ENCODE measurements around the gene TAF8. TPM values are rescaled to one million over a fixed set of nuclear protein-coding genes. Genes with fewer than 3 reads are reported as not detected.

The TAF8 gene
- total RNA-seq, 1 donor from 2014 or later: 12.6 TPM

DNA sequence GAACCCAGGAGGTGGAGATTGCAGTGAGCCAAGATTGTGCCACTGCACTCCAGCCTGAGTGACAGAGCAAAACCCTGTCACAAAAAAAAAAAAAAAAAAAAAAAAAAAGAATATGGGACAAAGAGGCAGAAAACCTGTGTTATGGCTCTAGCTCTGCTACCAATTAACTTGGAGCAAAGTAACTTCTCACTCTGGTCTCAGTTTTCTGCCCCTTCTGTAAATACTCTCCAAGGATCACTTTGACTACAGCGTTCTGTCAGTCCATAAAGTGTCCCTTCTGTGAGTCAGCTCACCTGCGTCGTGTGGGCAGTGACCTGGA is 67.5 kb downstream of the TAF8 start:
- TF ChIP-seq, protein P1, sequence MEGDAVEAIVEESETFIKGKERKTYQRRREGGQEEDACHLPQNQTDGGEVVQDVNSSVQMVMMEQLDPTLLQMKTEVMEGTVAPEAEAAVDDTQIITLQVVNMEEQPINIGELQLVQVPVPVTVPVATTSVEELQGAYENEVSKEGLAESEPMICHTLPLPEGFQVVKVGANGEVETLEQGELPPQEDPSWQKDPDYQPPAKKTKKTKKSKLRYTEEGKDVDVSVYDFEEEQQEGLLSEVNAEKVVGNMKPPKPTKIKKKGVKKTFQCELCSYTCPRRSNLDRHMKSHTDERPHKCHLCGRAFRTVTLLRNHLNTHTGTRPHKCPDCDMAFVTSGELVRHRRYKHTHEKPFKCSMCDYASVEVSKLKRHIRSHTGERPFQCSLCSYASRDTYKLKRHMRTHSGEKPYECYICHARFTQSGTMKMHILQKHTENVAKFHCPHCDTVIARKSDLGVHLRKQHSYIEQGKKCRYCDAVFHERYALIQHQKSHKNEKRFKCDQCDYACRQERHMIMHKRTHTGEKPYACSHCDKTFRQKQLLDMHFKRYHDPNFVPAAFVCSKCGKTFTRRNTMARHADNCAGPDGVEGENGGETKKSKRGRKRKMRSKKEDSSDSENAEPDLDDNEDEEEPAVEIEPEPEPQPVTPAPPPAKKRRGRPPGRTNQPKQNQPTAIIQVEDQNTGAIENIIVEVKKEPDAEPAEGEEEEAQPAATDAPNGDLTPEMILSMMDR (IDR thresholded peaks at IDR 0.05; ENCODE audit: insufficient read depth, low read length, poor library complexity, severe bottlenecking): no peak
- H3K27me3 ChIP-seq (ENCODE audit: control insufficient read depth, insufficient read depth, low read length): no peaks in the 10 kb centered on the region
- no peak for DNase-seq (ENCODE audit: low read depth)
- H3K4me3 ChIP-seq (ENCODE audit: low read depth, low read length): no peak overlapping the region
- H3K36me3 ChIP-seq (ENCODE audit: control insufficient read depth, insufficient read depth, low read length): no peaks in the 10 kb centered on the region

DNA sequence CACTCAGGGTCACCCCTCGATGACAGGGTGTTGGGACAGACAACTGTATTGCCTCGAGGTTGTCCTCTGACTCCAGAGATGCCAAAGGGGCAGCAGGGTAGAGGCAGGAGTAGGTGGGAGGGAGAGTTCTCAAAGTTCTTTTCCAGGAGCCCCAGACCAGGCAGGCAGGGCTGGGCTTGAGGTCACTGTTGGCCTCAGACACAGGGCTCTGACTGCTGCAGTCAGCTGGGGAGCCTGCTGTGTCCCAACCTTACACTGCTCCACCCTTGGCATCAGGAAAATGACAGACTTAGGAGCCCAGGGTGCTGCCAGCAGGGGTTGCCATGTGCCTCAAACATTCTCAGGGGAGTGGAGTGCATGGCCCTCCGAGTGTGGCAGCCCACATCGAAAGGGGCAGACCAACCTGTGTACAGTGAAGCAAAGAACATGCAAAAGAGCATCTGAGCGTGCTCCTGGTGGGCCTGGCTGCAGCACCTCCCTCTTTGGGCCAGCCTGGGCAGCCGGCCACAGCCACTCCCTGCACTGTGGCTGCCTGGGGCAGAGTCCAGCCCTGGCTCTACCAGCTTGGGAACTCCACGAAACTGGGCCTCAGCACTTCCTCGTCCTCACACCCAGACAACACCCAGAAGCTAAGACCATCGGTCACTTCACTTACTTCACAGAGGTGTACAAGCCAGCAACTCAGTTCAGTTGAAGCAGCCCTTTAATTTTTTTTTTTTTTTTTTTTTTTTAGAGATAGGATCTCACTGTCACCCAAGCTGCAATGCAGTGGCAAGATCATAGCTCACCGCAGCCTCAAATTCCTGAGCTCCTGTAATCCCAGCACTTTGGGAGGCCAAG is 68.1 kb downstream of the TAF8 start:
- no peaks in the 10 kb centered on the region for H3K36me3 ChIP-seq (ENCODE audit: control insufficient read depth, insufficient read depth, low read length)
- TF ChIP-seq, protein P1 (IDR thresholded peaks at IDR 0.05; ENCODE audit: insufficient read depth, low read length, poor library complexity, severe bottlenecking): no peak
- no peak overlapping the region for H3K4me3 ChIP-seq (ENCODE audit: low read depth, low read length)
- DNase-seq (ENCODE audit: low read depth): no peak
- no peaks in the 10 kb centered on the region for H3K27me3 ChIP-seq (ENCODE audit: control insufficient read depth, insufficient read depth, low read length)

DNA sequence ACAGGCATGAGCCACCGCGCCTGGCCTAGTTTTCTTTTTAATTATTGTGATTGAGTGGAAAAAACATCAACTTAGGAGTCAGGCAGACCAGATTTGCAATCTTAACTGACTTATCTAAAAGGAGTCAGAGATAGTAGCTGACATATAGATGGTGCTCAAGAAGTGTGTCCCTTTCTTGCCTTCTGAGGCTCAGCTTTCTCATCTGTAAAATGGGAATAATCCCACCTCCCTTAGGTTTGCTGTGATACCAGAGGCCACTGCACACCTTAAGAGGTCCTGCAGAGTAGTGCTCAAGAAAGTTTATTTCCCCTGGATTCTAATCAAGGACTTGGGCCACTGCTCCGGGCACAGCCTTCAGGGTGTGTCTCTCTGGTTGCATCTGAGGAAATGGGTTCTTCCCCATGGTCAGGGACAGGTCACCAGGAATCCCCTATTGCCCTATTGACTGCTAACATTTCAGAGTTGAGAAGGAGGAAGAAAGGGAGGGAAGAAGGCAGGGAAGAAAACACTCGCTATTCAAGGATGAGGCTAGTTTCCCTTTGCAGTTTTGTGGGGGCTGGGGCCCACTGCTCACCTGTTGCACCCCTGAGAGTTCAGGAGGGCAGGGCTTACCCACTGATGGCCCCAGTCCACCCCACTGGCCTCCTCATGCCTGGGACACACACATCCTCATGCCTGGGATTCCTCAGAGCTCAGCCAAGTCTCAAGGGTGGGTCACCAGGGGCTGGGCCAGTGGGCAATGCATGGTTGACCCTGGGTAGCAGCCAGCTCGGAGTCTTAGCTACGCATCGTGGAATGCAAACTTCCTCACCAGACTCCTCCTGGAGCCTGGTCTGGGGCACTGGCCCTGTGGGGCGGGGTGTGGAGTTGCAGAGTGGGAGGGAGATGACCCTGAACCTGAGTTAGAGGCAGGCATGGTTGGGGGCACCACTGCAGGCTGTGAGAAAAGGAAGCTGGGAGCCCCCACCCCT is 70.9 kb downstream of the TAF8 start:
- peak; percentile 77 for DNase-seq (ENCODE audit: low read depth)
- H3K27me3 ChIP-seq (ENCODE audit: control insufficient read depth, insufficient read depth, low read length): no peaks in the 10 kb centered on the region
- no peaks in the 10 kb centered on the region for H3K36me3 ChIP-seq (ENCODE audit: control insufficient read depth, insufficient read depth, low read length)
- H3K4me3 ChIP-seq (ENCODE audit: low read depth, low read length): no peak overlapping the region
- TF ChIP-seq, protein P1 (IDR thresholded peaks at IDR 0.05; ENCODE audit: insufficient read depth, low read length, poor library complexity, severe bottlenecking): no peak

DNA sequence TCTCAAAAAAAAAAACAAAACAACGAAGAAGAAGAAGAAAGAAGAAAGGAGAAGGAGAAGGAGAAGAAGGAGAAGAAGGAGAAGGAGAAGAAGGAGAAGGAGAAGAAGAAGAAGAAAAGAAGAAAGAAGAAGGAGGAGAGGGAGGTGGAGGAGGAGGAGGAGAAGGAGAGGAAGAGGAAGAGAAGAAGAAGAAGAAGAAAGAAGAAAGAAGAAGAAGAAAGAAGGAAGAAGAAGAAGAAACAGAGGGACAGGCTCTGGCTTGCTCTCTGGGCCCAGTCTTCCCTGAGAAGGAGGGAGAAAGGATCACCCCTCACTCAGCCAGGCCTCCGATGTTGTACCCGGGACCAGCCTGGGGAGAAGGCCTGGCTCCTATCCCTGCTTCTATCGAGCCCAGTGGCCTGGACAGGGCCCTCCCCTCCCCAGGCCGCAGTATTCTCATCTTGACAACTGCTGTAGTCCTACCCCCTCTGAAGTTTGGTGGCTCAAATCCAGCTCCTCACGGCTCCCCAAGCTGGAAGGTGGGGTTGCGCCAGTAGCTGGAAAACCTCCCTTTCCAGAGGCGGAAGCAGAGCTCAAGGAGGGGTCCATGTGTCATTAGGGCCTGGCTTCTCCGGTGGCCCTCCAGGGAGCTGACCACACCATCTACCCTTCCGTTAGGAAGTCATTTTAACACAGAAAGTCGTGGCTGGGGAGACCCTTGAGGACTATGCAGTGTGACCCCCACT is 73.2 kb downstream of the TAF8 start:
- DNase-seq (ENCODE audit: low read depth): no peak
- H3K36me3 ChIP-seq (ENCODE audit: control insufficient read depth, insufficient read depth, low read length): peaks cover 1% of the 10 kb centered on the region
- no peaks in the 10 kb centered on the region for H3K27me3 ChIP-seq (ENCODE audit: control insufficient read depth, insufficient read depth, low read length)
- TF ChIP-seq, protein P1 (IDR thresholded peaks at IDR 0.05; ENCODE audit: insufficient read depth, low read length, poor library complexity, severe bottlenecking): no peak
- no peak overlapping the region for H3K4me3 ChIP-seq (ENCODE audit: low read depth, low read length)

DNA sequence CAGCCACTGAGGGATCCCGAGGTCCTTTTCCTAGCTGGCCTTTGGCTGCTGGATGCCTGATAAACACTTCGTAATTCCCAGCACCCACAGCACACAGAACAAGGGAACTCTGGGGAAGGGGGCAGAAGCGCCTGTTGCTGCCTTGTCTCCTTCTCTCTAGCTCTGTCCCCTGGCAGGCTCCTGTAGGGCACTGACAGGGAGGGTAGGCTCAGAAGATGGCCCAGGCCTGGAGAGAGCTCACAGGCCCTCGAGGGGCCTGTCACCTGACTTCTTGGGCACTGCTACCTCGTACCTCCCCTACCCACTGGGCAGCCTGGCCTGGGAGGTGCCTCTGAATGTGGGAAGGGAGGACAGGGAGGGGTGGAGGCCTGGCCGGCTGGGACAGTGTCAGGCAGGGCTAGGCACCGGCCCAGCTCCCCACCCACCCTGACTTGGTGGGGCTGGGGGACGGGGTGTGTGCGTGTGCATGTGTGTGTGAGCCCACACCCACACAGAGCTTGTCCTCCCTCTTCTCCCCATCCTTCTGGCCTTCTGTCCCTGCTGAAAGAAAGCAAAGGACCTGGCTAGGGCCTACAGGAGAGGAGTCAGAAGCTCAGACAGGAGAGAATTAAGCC is 74.0 kb downstream of the TAF8 start:
- TF ChIP-seq, protein P1 (IDR thresholded peaks at IDR 0.05; ENCODE audit: insufficient read depth, low read length, poor library complexity, severe bottlenecking): no peak
- H3K36me3 ChIP-seq (ENCODE audit: control insufficient read depth, insufficient read depth, low read length): peaks cover 1% of the 10 kb centered on the region
- H3K27me3 ChIP-seq (ENCODE audit: control insufficient read depth, insufficient read depth, low read length): no peaks in the 10 kb centered on the region
- no peak for DNase-seq (ENCODE audit: low read depth)
- no peak overlapping the region for H3K4me3 ChIP-seq (ENCODE audit: low read depth, low read length)
